Measurements from ENCODE around the gene TNN.

Gene TNN

GRCh38 chr1:175147569-175147968 is 79.9 kb downstream of the TNN start:
- no peak for DNase-seq

DNA sequence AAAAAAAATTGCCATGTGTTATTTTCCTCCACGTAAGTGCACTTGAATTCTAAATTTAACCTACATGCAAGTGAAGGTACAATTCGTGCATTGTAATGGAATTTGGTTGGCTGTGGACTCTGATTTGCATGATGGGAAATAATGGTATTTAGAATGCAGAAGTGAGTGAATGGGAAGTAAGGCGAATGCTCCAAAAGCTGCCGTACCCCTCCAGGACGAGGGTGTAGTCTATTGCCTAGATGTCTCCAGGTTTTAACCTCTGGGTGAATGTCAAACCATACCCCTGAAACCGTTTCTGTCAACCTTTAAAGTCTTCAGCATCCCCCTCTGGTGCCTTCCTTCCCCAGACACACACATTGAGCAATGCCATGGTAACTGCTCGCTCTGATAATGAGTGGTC is 80.4 kb downstream of the TNN start:
- DNase-seq = no peak

- no peak for DNase-seq
Observed at GRCh38 chr1:175150596-175151319, 83.1 kb downstream of the TNN start.

- peak; percentile 23 to 36 for DNase-seq
Observed at GRCh38 chr1:175152006-175152652, 84.5 kb downstream of the TNN start.

DNA sequence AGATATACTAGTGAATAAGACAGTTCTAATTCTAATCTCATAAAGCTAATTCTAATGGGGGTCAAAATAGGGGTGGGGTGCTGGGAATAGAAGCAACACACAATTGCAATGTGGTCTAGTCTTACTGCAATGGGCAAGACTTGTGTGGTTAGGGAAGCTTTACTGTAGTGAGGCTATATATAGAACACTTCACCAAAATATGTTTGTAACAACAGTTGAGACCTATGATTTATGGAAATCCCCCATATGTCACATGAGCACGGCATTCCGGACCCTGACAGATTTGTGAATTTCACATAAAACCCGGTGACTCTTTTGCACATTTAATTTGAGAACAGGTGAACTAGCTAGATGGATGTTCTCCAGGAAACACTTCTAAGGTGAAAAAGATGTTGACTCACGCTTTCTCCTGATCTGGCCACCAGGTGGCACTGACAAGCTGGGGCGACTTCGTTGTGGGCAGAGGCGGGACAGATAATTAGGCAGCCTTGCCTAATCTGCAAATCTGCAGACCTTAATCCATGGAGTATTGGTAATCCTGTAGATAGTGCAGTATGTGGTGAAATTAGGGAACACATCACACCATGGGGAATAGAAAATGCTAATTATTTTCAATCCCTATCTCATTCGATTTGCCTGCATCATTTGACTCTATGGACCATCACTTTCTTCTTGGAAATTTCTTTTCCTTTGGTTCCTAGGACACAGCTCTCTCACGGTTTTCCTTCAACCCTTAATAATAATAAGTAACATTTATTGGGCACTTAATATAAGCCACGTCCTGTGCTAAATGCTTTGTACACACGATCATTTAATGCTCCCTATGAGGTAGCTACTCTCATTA is 87.2 kb downstream of the TNN start:
- peak; percentile 42 to 53 for DNase-seq

- no peak for DNase-seq
Observed at GRCh38 chr1:175155473-175155856, 87.8 kb downstream of the TNN start.

GRCh38 chr1:175155936-175156335 is 88.3 kb downstream of the TNN start:
- DNase-seq = no peak

- DNase-seq = no peak
Observed at GRCh38 chr1:175157200-175157599, 89.6 kb downstream of the TNN start.

DNA sequence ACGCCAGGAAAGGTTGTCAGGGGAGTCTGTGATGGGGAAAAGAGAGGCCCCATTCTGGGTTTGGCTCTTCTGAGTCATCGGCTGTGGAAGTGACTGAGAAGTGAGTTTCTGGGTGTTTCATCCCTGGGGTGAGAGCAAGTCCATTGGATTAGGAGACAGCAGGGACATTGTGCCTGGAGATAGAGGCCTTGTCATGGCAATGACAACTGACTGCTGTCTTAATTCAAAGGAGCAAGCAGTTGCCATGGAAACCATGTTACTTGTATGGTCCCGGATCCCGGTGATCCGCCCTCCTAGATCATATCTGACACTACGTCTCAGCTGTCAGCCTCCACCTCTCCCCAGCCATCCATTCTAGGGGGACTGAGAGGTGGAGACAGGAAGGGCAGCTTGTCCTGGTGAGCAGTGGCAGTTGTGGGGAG is 90.5 kb downstream of the TNN start:
- DNase-seq = no peak

DNA sequence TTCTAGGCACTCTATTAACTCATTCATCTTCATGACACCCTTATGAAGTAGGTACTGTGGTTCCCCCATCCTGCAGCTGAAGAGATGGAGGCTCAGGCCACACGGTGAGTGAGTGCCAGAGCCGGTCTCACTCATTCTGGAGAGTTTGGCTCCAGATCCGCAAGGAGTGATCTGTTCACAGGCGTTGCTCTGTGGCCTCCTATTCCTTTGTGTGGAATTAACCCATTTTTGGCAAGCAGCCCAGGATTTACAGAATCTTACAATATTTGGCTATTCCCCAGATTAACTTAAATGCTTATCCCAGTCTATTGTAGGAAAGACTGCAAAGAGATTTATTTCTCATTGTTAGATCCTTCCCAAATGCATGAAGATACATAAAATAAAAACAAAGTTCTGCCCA is 95.3 kb downstream of the TNN start:
- no peak for DNase-seq

- no peak for DNase-seq
Observed at GRCh38 chr1:175163702-175164101, 96.1 kb downstream of the TNN start.

GRCh38 chr1:175164751-175165150 is 97.1 kb downstream of the TNN start:
- DNase-seq = no peak

- DNase-seq = no peak
Observed at GRCh38 chr1:175166746-175167145, 99.1 kb downstream of the TNN start.

- no peak for DNase-seq
Observed at GRCh38 chr1:175167861-175168260, 100.2 kb downstream of the TNN start.

DNA sequence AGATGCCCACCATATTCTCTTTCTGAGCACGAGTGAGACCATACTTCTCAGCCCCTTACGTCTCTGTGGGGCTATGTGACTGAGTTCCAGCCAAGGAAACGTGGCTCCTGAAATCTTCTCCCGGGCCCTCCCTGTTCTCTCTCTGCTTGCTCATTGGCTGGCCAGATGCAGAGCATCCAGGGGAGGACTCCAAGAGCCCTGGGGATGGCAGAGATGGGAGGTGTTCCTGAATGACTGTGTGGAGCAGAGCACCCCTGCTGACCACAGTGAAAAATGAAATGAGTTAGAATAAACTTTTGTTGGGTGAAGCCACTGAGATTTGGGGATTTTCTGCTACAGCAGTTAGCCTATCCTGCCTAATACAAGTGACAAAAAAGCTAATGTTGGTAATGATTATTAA is 101.1 kb downstream of the TNN start:
- no peak for DNase-seq

GRCh38 chr1:175169286-175170018 is 101.8 kb downstream of the TNN start:
- no peak for DNase-seq

DNA sequence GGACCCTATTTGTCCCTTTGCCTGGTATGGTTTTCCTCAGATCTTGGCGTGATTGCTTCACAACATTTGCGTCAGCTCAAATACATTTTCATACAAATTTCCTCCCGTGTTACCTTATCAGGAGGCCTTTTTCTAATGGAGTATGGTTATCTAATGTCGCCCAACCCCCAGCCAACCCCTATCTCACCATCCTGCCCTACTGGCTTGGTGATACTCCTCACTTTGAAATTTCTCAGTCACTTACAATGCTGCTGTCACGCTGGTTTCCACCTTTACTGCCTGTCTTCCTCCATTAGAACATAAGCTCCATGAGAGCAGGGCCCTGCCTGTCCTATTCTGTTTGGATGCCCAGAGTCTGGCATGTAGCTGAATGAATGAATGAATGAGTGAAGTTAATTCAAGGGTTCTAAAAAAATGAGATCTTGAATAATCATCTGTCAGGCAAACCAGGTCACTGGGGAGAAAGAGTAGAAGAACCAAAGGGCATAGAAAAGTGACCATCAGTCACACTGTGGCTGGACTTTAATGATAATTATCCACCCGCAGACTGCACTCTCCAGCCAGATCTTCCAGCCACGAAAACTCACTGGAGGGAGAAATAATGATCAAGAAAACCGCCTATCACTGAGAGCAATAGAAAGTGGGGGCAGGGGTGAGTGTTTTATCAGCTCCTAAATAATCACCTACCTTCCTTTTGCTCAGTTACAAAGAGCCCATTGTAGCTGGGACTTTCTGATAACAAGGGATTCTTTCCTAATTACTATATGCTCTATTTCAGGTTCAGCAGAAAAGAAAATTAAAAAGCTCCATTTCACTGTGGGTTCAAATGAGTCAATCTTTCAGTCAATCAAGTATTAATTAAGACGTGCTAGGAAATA is 103.6 kb downstream of the TNN start:
- DNase-seq = no peak

GRCh38 chr1:175172503-175172902 is 104.9 kb downstream of the TNN start:
- no peak for DNase-seq

DNA sequence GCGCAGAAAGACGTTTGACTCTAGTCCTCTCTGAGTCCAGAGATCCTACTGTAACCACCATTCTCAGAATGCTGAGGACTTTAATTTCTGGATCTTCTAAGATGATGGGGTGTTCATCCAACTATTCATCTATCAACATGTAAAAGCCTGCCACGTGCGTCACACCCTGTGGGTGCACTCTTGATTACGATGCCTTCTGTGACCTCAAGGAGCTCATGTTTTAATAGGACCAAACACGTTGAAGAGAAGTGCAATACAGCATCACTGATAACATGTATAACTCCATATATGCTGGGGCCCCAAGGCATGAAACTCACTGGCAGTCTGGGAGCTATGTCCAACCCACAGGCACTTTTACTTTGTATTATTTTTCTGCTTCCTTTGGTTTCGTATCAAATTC is 105.9 kb downstream of the TNN start:
- no peak for DNase-seq

DNA sequence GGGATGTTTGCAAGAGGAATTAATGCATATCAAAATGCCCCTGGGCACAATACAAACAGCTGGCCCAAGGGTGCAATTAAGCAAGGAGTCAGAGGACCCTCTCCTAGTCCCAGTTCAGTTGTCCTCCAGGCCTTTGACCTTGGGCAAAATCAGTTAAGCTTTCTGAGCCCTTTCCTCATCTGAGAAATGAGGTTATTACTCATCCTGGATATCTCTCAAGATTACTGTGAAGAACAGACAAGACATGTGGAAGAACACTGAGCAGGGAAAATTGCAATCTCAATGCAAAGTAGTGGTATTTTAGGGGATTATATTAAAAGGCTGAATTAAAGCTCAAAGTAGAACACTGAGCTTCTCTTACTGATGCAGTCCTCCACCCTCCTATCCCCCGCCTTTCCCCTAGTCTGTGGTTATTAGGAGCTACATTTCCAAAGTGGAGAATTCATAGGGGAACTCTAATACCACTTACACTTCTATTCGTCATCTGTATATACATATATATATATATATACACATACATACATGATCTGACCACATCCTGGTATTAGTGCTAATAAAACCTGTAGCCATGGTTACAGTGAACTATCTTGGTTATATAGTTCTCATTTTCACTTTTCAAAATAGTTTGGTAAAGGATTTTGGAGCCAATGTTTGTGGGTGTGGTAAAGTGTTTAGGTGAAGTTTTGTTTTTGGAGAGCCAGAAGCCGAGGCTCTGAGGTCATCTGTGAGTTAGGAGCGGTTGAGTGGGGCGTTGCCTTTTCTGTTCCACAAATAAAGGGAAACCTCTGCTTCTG is 106.9 kb downstream of the TNN start:
- DNase-seq = no peak

GRCh38 chr1:175176246-175176645 is 108.6 kb downstream of the TNN start:
- DNase-seq = no peak

All from AML-193 (cell line).